ENCODE measurements around the gene BCL7A. TPM values are rescaled to one million over a fixed set of nuclear protein-coding genes. Genes with fewer than 3 reads are reported as not detected.

The BCL7A gene
- 8.3 and 20.8 TPM in 2 replicates for total RNA-seq

GRCh38 chr12:122021822-122022392 is at the start of gene BCL7A:
Gene BCL7A, plus strand, starts transcription at chr12:122021884. Its CDS starts 208 bp downstream, at chr12:122022092.

DNA sequence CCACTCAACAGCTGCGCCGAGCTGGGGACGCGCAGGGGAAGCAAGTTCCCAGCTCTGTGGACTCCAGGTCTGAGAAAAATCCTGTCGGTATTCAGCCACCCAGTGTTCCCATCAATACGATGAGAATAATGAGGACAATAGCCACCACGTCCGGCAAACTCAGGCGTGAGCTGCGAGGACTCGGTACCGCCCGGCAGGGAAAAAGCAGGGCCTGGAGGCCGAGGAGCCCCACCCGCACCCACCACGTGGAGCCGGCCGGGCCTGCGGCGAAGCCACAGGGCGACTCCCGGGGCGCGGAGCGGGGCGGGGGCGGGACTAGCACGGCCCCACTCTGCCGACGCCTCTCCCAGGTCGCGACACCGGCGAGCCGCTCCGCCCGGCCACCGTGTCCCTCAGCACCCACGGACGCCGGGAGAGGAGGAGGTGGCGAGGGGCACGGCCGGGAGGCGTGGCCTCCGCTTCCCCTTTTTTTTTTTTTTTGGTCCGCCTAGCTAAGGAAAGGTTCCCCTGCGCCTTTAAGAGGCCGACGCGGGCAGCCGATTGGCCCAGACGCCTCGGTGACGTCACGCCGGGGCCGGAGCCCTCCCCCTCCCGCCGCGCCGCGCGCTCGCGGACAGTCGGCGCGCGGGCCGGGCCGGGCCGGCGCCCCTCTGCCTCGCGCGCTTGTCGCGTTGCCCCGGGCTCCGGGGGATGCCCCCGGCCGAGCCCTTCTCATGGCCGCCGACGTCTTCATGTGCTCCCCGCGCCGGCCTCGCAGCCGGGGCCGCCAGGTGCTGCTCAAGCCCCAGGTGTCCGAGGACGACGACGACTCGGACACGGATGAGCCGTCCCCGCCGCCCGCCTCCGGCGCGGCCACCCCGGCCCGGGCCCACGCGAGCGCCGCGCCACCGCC is 56.7 kb downstream of the BCL7A start, which contains the start of gene MLXIP:
Gene MLXIP, plus strand, starts transcription at position 616 of the 892 bp plus-strand sequence. Its CDS starts 98 bp downstream, at position 714.

Other genes with a start within 250 kb of the BCL7A start
- gene RHOF, start 228.2 kb upstream of the BCL7A start, total RNA-seq = 131 and 170 TPM in 2 replicates
- gene SETD1B, start 217.9 kb upstream of the BCL7A start, total RNA-seq = 6.8 and 12.3 TPM in 2 replicates
- gene HPD, start 163.0 kb upstream of the BCL7A start, total RNA-seq = not detected in 2 replicates
- 76.9 and 86.2 TPM in 2 replicates for gene PSMD9, start 133.1 kb upstream of the BCL7A start, total RNA-seq
- gene CFAP251, start 103.3 kb upstream of the BCL7A start, total RNA-seq = 1.8 and 4.9 TPM in 2 replicates
- gene MLXIP, start 56.9 kb downstream of the BCL7A start, total RNA-seq = 36.2 and 58.2 TPM in 2 replicates
- gene IL31, start 152.3 kb downstream of the BCL7A start, total RNA-seq = not detected in 2 replicates
- gene LRRC43, start 161.2 kb downstream of the BCL7A start, total RNA-seq = 0.49 and 3.7 TPM in 2 replicates
- 0.49 and 2.0 TPM in 2 replicates for gene B3GNT4, start 181.8 kb downstream of the BCL7A start, total RNA-seq
- 72.6 and 72.8 TPM in 2 replicates for gene DIABLO, start 204.2 kb downstream of the BCL7A start, total RNA-seq
- gene VPS33A, start 244.6 kb downstream of the BCL7A start, total RNA-seq = 15.0 and 15.3 TPM in 2 replicates